ENCODE data around the gene VIPR2.

The VIPR2 gene

GRCh38 chr7:159146084-159146858, 1.6 kb upstream of the VIPR2 start:
- no peak for TF ChIP-seq EZH2 (optimal IDR thresholded peaks at IDR 0.05; ENCODE audit: low read depth, low read length)
- TF ChIP-seq EZH2phosphoT487 (IDR thresholded peaks at IDR 0.05; ENCODE audit: low read length): no peak
- TF ChIP-seq CTCF (IDR thresholded peaks at IDR 0.05; ENCODE audit: low read length): no peak
- H3K27me3 ChIP-seq (replicated peaks; ENCODE audit: insufficient read depth, low read length): peaks cover 5% of the 10 kb centered on the region; the same call in 1 of the 2 replicates
- H3K4me2 ChIP-seq (ENCODE audit: low read depth, low read length): no peak overlapping the region
- no peak overlapping the region for H3K4me3 ChIP-seq (ENCODE audit: low read length)
- H3K4me1 ChIP-seq (ENCODE audit: low read length): no peaks in the 10 kb centered on the region
- no peaks in the 10 kb centered on the region for H3K9me3 ChIP-seq (replicated peaks; ENCODE audit: insufficient read depth, low read length)
- no peak for DNase-seq
- H4K20me1 ChIP-seq (ENCODE audit: insufficient read depth, low read length): no peaks in the 10 kb centered on the region
- H3K9ac ChIP-seq (ENCODE audit: low read length): no peak overlapping the region
- no peak overlapping the region for H3K27ac ChIP-seq (ENCODE audit: low read length)
- no peaks in the 10 kb centered on the region for H3K9me2 ChIP-seq (replicated peaks; ENCODE audit: insufficient read depth, low read length)
- no peaks in the 10 kb centered on the region for H3K79me2 ChIP-seq (ENCODE audit: low read length)
- H3F3A ChIP-seq (ENCODE audit: insufficient read depth, low read length): no peaks in the 10 kb centered on the region
- H2AFZ ChIP-seq (ENCODE audit: low read length): no peak overlapping the region
- H3K36me3 ChIP-seq (replicated peaks; ENCODE audit: insufficient read depth, low read length): no peaks in the 10 kb centered on the region

- Histone ChIP-seq H3K27ac (ENCODE audit: low read length) (no peak overlapping the region), H2AFZ (ENCODE audit: low read length) (no peak overlapping the region), H3K27me3 (replicated peaks; ENCODE audit: insufficient read depth, low read length) (no peaks in the 10 kb centered on the region; the same call in 1 of the 2 replicates), H3K4me1 (ENCODE audit: low read length) (no peaks in the 10 kb centered on the region), H3K9me3 (replicated peaks; ENCODE audit: insufficient read depth, low read length) (no peaks in the 10 kb centered on the region), H3K4me3 (ENCODE audit: low read length) (no peak overlapping the region), H3K9ac (ENCODE audit: low read length) (no peak overlapping the region), H4K20me1 (ENCODE audit: insufficient read depth, low read length) (no peaks in the 10 kb centered on the region), H3K79me2 (ENCODE audit: low read length) (no peaks in the 10 kb centered on the region), H3K9me2 (replicated peaks; ENCODE audit: insufficient read depth, low read length) (no peaks in the 10 kb centered on the region), H3K4me2 (ENCODE audit: low read depth, low read length) (no peak overlapping the region), H3K36me3 (replicated peaks; ENCODE audit: insufficient read depth, low read length) (no peaks in the 10 kb centered on the region), H3F3A (ENCODE audit: insufficient read depth, low read length) (no peaks in the 10 kb centered on the region)
- TF ChIP-seq CTCF (IDR thresholded peaks at IDR 0.05; ENCODE audit: low read length) (no peak), EZH2phosphoT487 (IDR thresholded peaks at IDR 0.05; ENCODE audit: low read length) (no peak), EZH2 (optimal IDR thresholded peaks at IDR 0.05; ENCODE audit: low read depth, low read length) (no peak)
- no peak for DNase-seq
Observed at GRCh38 chr7:159145490-159145855, 806 bp upstream of the VIPR2 start.

- H3K9ac ChIP-seq (ENCODE audit: low read length): no peak overlapping the region
- no peaks in the 10 kb centered on the region for H4K20me1 ChIP-seq (ENCODE audit: insufficient read depth, low read length)
- no peaks in the 10 kb centered on the region for H3K4me1 ChIP-seq (ENCODE audit: low read length)
- H3K27me3 ChIP-seq (replicated peaks; ENCODE audit: insufficient read depth, low read length): 0 out of 2 replicates have a peak, but pooled peaks cover under 1% of the 10 kb centered on the region
- DNase-seq: no peak
- H3K9me2 ChIP-seq (replicated peaks; ENCODE audit: insufficient read depth, low read length): no peaks in the 10 kb centered on the region
- no peaks in the 10 kb centered on the region for H3K79me2 ChIP-seq (ENCODE audit: low read length)
- TF ChIP-seq EZH2phosphoT487 (IDR thresholded peaks at IDR 0.05; ENCODE audit: low read length) (no peak), EZH2 (optimal IDR thresholded peaks at IDR 0.05; ENCODE audit: low read depth, low read length) (no peak), CTCF (IDR thresholded peaks at IDR 0.05; ENCODE audit: low read length) (no peak)
- H3K9me3 ChIP-seq (replicated peaks; ENCODE audit: insufficient read depth, low read length): no peaks in the 10 kb centered on the region
- no peaks in the 10 kb centered on the region for H3K36me3 ChIP-seq (replicated peaks; ENCODE audit: insufficient read depth, low read length)
- H2AFZ ChIP-seq (ENCODE audit: low read length): no peak overlapping the region
- H3K27ac ChIP-seq (ENCODE audit: low read length): no peak overlapping the region
- H3K4me2 ChIP-seq (ENCODE audit: low read depth, low read length): no peak overlapping the region
- no peak overlapping the region for H3K4me3 ChIP-seq (ENCODE audit: low read length)
- H3F3A ChIP-seq (ENCODE audit: insufficient read depth, low read length): no peaks in the 10 kb centered on the region
Observed at GRCh38 chr7:159143780-159144757, 598 bp downstream of the VIPR2 start.

Measured in MM.1S (cell line).